GM21737 (cell line): Measurements from ENCODE around the gene RGS6.

Source experiments
- ATAC-seq: cut with Tn5 transposase; IDR thresholded peaks from one replicate; pipeline ENCODE4 v1.9.1; 2021; ENCODE audit warnings: mild to moderate bottlenecking, moderate library complexity; ENCODE audit not compliant: unreplicated experiment

The RGS6 gene

DNA sequence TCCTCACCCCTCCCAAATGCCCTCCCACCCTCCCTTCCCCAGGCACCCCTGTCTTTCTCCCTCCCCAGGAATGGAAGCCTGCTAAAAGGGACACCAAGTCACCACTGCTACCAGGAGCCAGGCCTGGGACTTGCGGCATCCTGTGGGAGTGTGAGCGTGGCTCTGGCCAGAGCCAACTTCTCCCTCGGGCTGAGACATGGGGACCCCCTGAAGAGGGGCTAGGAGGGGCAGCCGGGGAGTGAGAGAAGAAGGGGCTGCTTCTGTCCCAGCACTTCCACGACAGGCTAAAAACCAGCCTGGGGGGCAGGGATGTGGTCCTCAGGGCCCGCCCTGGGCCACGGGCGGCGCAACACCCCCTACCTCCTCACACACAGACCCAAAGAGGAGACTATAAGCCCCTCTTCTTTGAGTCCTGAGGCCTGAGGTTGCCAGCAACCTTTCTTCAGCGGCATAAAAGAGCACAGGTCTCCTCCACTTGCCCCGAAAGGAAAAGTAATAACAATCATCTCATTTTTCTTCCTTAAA, 682.7 kb downstream of the RGS6 start:
- ATAC-seq, result no peak

GRCh38 chr14:72615451-72616121, 683.4 kb downstream of the RGS6 start:
- no peak for ATAC-seq
